K562 (cell line): ENCODE measurements around the gene TTC16. TPM values are rescaled to one million over a fixed set of nuclear protein-coding genes. Genes with fewer than 3 reads are reported as not detected.

Experiments used
- ATAC-seq: fragments of 200-7000 bp; cut with Tn5 transposase; 3 replicates; pipeline ENCODE4 v1.9.1; 2020; ENCODE audit warnings: moderate library complexity
- BruUV-seq: library from RNA; stranded (reverse); fragments of 400-500 nt; replicated peaks from 2 replicates; lab custom pipeline; 2021; lab: Mats Ljungman, UMichigan
- CTCF ChIA-PET: fragments of 300-600 bp; formaldehyde crosslinking; extraction: SDS; loops from one replicate; lab custom pipeline; 2021; ENCODE audit warnings: low intra/inter-chr PET ratio; lab: Yijun Ruan, JAX
- POLR2A ChIA-PET: fragments of 300-600, 350-650 bp; sonication (Branson Sonifier 250); formaldehyde crosslinking; extraction: SDS; loops from one replicate; lab custom pipeline; 2021; ENCODE audit warnings: antibody characterized with exemption, inconsistent platforms; lab: Yijun Ruan, JAX
- DNase-seq, 4 experiments: peaks; one replicate each; pipeline versions ENCODE4 v3.0.0 to v3.0.0-alpha.2; 2011 to 2018; ENCODE audit warnings: low spot score in 3 of 4, mixed read lengths in 3 of 4; ENCODE audit errors: extremely low read depth in 1 of 4
- FAIRE-seq: peaks from 2 replicates; lab custom pipeline; 2011; peaks lifted over from hg19 to GRCh38; lab: Jason Lieb, UNC
- H2AFZ ChIP-seq: 2 replicates; pipeline ENCODE4 v1.6.0; 2011; ENCODE audit warnings: low read depth, low read length, control low read depth, inconsistent platforms
- H3K27ac ChIP-seq: fragments of 200-600 bp; 3 replicates; pipeline ENCODE4 v1.8.0; 2011; ENCODE audit warnings: low read depth, mild to moderate bottlenecking, control low read depth, inconsistent platforms, low read length, moderate library complexity, mixed read lengths; ENCODE audit errors: extremely low read depth
- H3K27me3 ChIP-seq, 2 experiments: fragments of 300-600 bp in 1 of 2; 2 replicates in 1 of 2; 3 replicates in 1 of 2; pipeline versions ENCODE4 v1.6.0 to v1.8.0; 2011; ENCODE audit warnings: inconsistent platforms in 2 of 2, low read length in 2 of 2, mild to moderate bottlenecking in 1 of 2, mixed read lengths in 1 of 2, moderate library complexity in 1 of 2; ENCODE audit not compliant: control insufficient read depth in 2 of 2, insufficient read depth in 2 of 2
- H3K36me3 ChIP-seq: fragments of 300-600 bp; 3 replicates; pipeline ENCODE4 v1.8.0; 2011; ENCODE audit warnings: mild to moderate bottlenecking, low read length, inconsistent platforms; ENCODE audit not compliant: control insufficient read depth, insufficient read depth
- H3K4me1 ChIP-seq, 2 experiments: fragments of 200-600 bp in 1 of 2; replicated peaks in 1 of 2; 2 replicates in 1 of 2; 3 replicates in 1 of 2; pipeline versions ENCODE4 v1.5.1 to v1.8.0; 2011; ENCODE audit warnings: inconsistent platforms in 2 of 2, low read length in 2 of 2, mild to moderate bottlenecking in 1 of 2, mixed read lengths in 1 of 2, moderate library complexity in 1 of 2; ENCODE audit not compliant: control insufficient read depth in 2 of 2, insufficient read depth in 2 of 2
- H3K4me2 ChIP-seq: 2 replicates; pipeline ENCODE4 v1.6.1; 2011; ENCODE audit warnings: low read length, control low read depth, inconsistent platforms, mixed read lengths; ENCODE audit not compliant: insufficient read depth
- H3K4me3 ChIP-seq: fragments of 200-600 bp; sonication (generic), shearing (Covaris generic); 2 replicates; pipeline ENCODE4 v1.5.1; 2016; ENCODE audit warnings: control low read depth, inconsistent platforms
- H3K79me2 ChIP-seq: fragments of 200-600 bp; 3 replicates; pipeline ENCODE4 v1.8.0; 2011; ENCODE audit warnings: low read length, inconsistent platforms; ENCODE audit not compliant: control insufficient read depth, insufficient read depth
- H3K9ac ChIP-seq, 2 experiments: 2 replicates each; pipeline versions ENCODE4 v1.6.0 to v1.6.1; 2011; ENCODE audit warnings: low read depth in 2 of 2, low read length in 2 of 2, control low read depth in 1 of 2, inconsistent platforms in 1 of 2, mild to moderate bottlenecking in 1 of 2, mixed read lengths in 1 of 2; ENCODE audit not compliant: insufficient read depth in 1 of 2
- H3K9me1 ChIP-seq: one replicate; pipeline ENCODE4 v1.6.0; 2011; ENCODE audit warnings: inconsistent platforms, mild to moderate bottlenecking, low read length, moderate library complexity; ENCODE audit not compliant: control insufficient read depth, insufficient read depth
- H3K9me3 ChIP-seq: replicated peaks from 2 replicates; pipeline ENCODE4 v1.5.1; 2011; ENCODE audit warnings: low read depth, low read length, inconsistent platforms; ENCODE audit not compliant: control insufficient read depth, insufficient read depth
- H4K20me1 ChIP-seq: replicated peaks from 2 replicates; pipeline ENCODE4 v1.6.1; 2011; ENCODE audit warnings: low read length, inconsistent platforms, mixed read lengths; ENCODE audit not compliant: control insufficient read depth, insufficient read depth
- C11orf30 ChIP-seq: fragments of 450-650 bp; IDR thresholded peaks from 2 replicates; pipeline ENCODE4 v1.6.1; 2016; ENCODE audit warnings: low read depth, mild to moderate bottlenecking
- DMBX1 ChIP-seq: fragments of 250-450 bp; sonication (Bioruptor Pico); IDR thresholded peaks from 2 replicates; pipeline ENCODE4 v1.8.0; 2022; ENCODE audit warnings: inconsistent platforms, mild to moderate bottlenecking, moderate library complexity, borderline replicate concordance
- ELF2 ChIP-seq: fragments of 250-450 bp; sonication (Bioruptor Pico); IDR thresholded peaks from 2 replicates; pipeline ENCODE4 v1.5.0; 2021; ENCODE audit warnings: mild to moderate bottlenecking
- FOS ChIP-seq: IDR thresholded peaks from 3 replicates; pipeline ENCODE4 v1.6.1; 2011; ENCODE audit not compliant: insufficient read length; ENCODE audit errors: extremely low read depth
- HLTF ChIP-seq: fragments of 450-650 bp; IDR thresholded peaks from 2 replicates; pipeline ENCODE4 v1.6.1; 2016
- LEF1 ChIP-seq: fragments of 450-650 bp; IDR thresholded peaks from 2 replicates; pipeline ENCODE4 v1.6.1; 2016; ENCODE audit warnings: mild to moderate bottlenecking
- MAFK ChIP-seq: IDR thresholded peaks from 2 replicates; pipeline ENCODE4 v1.6.1; 2011; ENCODE audit warnings: low read length, improper control_type of control experiment
- MTA2 ChIP-seq: fragments of 450-650 bp; IDR thresholded peaks from 2 replicates; pipeline ENCODE4 v1.6.1; 2016; ENCODE audit warnings: low read depth
- NFYB ChIP-seq: IDR thresholded peaks from 2 replicates; pipeline ENCODE4 v1.6.1; 2011; ENCODE audit warnings: mild to moderate bottlenecking, moderate library complexity; ENCODE audit not compliant: insufficient read length; ENCODE audit errors: extremely low read depth
- PCBP1 ChIP-seq: fragments of 200-400 bp; formaldehyde crosslinking; IDR thresholded peaks from 2 replicates; pipeline ENCODE4 v1.6.1; 2018; ENCODE audit warnings: mild to moderate bottlenecking, low read depth, low read length; ENCODE audit not compliant: poor library complexity, severe bottlenecking
- SMARCA5 ChIP-seq: fragments of 450-650 bp; IDR thresholded peaks from 2 replicates; pipeline ENCODE4 v1.6.1; 2016
- SREBF1 ChIP-seq: fragments of 150-350 bp; IDR thresholded peaks from 2 replicates; pipeline ENCODE4 v1.6.1; 2014; ENCODE audit warnings: antibody characterized with exemption, low read depth, low read length, borderline replicate concordance
- ZNF764 ChIP-seq: fragments of 250-450 bp; sonication (Bioruptor Pico); IDR thresholded peaks from 2 replicates; pipeline ENCODE4 v1.4.0; 2020; ENCODE audit warnings: low read depth, mild to moderate bottlenecking, moderate library complexity
- WGBS: fragments of 100-300 bp; shearing (Covaris generic); methylation state at CpG from one replicate; pipeline ENCODE4 v1.1.6; 2016; ENCODE audit warnings: low coverage, mixed read lengths; ENCODE audit not compliant: insufficient coverage; ENCODE audit errors: missing lambda C conversion rate; 5-methylcytosine and 5-hydroxymethylcytosine counted together
- in situ Hi-C: fragments of 300-500 bp; cut with MboI; formaldehyde crosslinking; loops from 4 replicates; pipeline ENCODE4 v1.15.0; 2018; ENCODE audit warnings: inconsistent platforms, mixed read lengths
- intact Hi-C: fragments of 100-400 bp; cut with micrococcal nuclease; formaldehyde crosslinking; loops from 2 replicates; pipeline ENCODE4 v1.14.2; 2022
- polyA plus RNA-seq, 8 experiments: library from polyadenylated mRNA; depleted of rRNA in 4 of 8; stranded (reverse) in 5 of 8; unstranded in 3 of 8; fragments of >200 nt; fragmentation: Nextera tagmentation in 2 of 8; fragmentation: Illumina TruSeq in 1 of 8; extraction: Ambion mirVana in 2 of 8; extraction: Trizol in 1 of 8; gene quantifications; 2 replicates each; pipeline versions ENCODE4 v1.2.1 to v1.2.3, GENCODE V29; 2011 to 2014; ENCODE audit warnings: inconsistent platforms in 1 of 8, missing spikeins in 1 of 8
- total RNA-seq, 7 experiments: library from RNA; depleted of rRNA in 6 of 7; stranded (reverse); fragments of >200 nt in 6 of 7; fragmentation: Illumina TruSeq in 2 of 7; extraction: Trizol in 2 of 7; gene quantifications; 2 replicates each; pipeline versions ENCODE4 v1.2.1 to v1.2.3, GENCODE V29; 2011 to 2021; ENCODE audit warnings: low replicate concordance in 1 of 7
- TF ChIP-seq, protein P1 (sequence below): fragments of 450-650 bp; IDR thresholded peaks from 2 replicates; pipeline ENCODE4 v1.7.0; 2016; ENCODE audit warnings: borderline replicate concordance
- TF ChIP-seq, protein P2 (sequence below), 2 experiments: fragments of 450-650 bp in 1 of 2; IDR thresholded peaks; 2 replicates each; pipeline ENCODE4 v1.6.1; 2011 to 2017; ENCODE audit warnings: low read depth in 2 of 2, antibody characterized with exemption in 1 of 2, borderline replicate concordance in 1 of 2, low read length in 1 of 2, mild to moderate bottlenecking in 1 of 2, mixed read lengths in 1 of 2; ENCODE audit not compliant: control insufficient read depth in 1 of 2

TTC16 gene
- total and polyA plus RNA-seq, 9 of the 15 experiments (the other 6 are each of a cell fraction or from before 2014, with no cell fraction given) = 0.11 TPM; not detected in 8

DNA sequence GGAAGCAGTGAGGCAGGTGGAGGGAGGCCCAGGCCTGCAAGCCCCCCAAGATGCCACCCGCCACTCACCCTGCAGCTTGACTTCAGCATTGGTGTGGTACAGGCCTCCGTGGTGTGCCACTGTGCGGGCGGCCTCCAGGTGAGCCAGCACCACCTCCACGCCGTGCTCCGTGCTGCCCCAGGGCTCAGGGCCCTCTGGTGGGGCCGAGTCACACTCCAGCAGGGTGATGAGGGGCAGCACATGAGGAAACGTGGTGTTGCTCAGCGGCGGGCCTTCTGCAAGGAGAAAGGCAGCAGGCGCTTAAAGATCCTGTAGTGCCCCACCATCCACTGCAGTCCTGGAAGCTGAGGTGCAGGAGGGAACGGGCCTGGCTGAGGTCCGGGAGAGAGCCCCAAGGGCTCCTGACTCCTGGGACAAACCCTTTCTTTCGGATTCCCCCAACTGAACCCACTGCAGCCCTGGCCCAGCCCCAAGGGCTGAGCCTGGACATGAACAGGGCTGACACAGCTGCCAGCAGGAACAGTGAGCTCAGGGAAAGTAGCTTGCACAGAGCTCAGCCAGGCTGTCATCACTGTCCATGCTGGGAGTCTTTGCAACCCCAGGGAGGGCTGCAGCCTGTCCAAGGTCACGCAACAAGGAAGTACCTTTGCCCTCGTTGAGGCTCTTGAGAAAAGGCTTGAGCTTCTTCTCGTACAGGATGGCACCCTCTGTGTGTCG is 23.9 kb downstream of the TTC16 start (continued):
- TF ChIP-seq ZNF764 (CRISPR knock-in tag) (no peak), SMARCA5 (no peak), LEF1 (no peak), SREBF1 (no peak), DMBX1 (CRISPR knock-in tag) (no peak)
- TF ChIP-seq, protein P1, sequence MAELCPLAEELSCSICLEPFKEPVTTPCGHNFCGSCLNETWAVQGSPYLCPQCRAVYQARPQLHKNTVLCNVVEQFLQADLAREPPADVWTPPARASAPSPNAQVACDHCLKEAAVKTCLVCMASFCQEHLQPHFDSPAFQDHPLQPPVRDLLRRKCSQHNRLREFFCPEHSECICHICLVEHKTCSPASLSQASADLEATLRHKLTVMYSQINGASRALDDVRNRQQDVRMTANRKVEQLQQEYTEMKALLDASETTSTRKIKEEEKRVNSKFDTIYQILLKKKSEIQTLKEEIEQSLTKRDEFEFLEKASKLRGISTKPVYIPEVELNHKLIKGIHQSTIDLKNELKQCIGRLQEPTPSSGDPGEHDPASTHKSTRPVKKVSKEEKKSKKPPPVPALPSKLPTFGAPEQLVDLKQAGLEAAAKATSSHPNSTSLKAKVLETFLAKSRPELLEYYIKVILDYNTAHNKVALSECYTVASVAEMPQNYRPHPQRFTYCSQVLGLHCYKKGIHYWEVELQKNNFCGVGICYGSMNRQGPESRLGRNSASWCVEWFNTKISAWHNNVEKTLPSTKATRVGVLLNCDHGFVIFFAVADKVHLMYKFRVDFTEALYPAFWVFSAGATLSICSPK = no peak
- TF ChIP-seq, all 486 proteins: peak for 0

DNA sequence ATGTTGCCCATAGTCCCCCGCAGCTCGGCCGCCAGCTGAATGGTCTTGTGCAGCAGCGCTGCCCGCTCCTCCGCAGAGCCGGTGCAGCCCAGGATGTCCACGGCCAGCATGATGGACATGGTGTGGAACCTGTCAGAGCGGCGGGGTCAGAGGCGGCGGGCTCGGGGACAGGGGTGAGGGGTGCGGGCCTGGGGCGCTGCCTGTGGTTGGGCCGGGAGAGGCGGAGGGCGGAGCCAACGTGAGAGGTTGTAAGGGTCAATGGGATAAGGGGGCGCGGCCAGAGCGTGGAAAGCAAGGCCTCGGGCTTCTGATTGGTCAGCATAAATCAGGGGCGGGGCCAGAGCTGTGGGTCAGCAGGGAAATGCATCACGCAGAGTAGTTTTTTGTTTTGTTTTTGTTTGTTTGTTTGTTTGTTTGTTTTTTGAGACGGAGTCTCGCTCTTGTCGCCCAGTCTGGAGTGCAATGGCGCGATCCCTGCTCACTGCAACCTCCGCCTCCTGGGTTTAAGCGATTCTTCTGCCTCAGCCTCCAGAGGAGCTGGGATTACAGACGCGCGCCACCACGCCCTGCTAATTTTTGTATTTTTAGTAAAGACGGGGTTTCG is 26.1 kb downstream of the TTC16 start:
- Histone ChIP-seq H3K27ac (no peak overlapping the region), H3K9me1 (no peaks in the 10 kb centered on the region), H3K4me3 (peak overlapping the region; percentile 37), H3K9ac (peak overlapping the region in 1 of 2 experiments; percentile 70; a peak in 1 of 4 replicates), H3K4me2 (peak overlapping the region; percentile 74), H4K20me1 (no peaks in the 10 kb centered on the region; the same call in 1 of the 2 replicates), H3K79me2 (no peaks in the 10 kb centered on the region), H3K36me3 (no peaks in the 10 kb centered on the region), H3K9me3 (no peaks in the 10 kb centered on the region), H3K4me1 (peaks cover 15 to 49% of the 10 kb centered on the region in 2 experiments), H2AFZ (peak overlapping the region; percentile 30), H3K27me3 (peaks cover under 1 to 2% of the 10 kb centered on the region in 2 experiments; a peak in 3 of 5 replicates)
- DNase-seq (peak; percentile 91 to 94 (median 92)), ATAC-seq (peak; percentile 93), FAIRE-seq (peak; percentile 82)
- in situ Hi-C loops = no loop called here
- BruUV-seq = no TSS peak
- intact Hi-C loops = no loop called here
- ChIA-PET CTCF (interaction anchor here (0.5 kb wide), 1 partner anchor 386 kb away, joined by 3 read pairs; no protein-coding TSS in a partner anchor), POLR2A (interaction anchor here (0.5 to 1.5 kb wide), 7 partner anchors 9 to 212 kb away, joined by 3 to 5 read pairs (median 3); no protein-coding TSS in a partner anchor)
- whole genome bisulfite sequencing = 20% methylated on average over 27 of the region's 38 CpGs
- peak; percentile 93 for TF ChIP-seq NFYB
- peak; percentile 48 for TF ChIP-seq PCBP1
- no peak for TF ChIP-seq MTA2
- TF ChIP-seq ELF2 (CRISPR knock-in tag) = no peak
- TF ChIP-seq, protein P2, sequence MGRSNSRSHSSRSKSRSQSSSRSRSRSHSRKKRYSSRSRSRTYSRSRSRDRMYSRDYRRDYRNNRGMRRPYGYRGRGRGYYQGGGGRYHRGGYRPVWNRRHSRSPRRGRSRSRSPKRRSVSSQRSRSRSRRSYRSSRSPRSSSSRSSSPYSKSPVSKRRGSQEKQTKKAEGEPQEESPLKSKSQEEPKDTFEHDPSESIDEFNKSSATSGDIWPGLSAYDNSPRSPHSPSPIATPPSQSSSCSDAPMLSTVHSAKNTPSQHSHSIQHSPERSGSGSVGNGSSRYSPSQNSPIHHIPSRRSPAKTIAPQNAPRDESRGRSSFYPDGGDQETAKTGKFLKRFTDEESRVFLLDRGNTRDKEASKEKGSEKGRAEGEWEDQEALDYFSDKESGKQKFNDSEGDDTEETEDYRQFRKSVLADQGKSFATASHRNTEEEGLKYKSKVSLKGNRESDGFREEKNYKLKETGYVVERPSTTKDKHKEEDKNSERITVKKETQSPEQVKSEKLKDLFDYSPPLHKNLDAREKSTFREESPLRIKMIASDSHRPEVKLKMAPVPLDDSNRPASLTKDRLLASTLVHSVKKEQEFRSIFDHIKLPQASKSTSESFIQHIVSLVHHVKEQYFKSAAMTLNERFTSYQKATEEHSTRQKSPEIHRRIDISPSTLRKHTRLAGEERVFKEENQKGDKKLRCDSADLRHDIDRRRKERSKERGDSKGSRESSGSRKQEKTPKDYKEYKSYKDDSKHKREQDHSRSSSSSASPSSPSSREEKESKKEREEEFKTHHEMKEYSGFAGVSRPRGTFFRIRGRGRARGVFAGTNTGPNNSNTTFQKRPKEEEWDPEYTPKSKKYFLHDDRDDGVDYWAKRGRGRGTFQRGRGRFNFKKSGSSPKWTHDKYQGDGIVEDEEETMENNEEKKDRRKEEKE (IDR thresholded peaks at IDR 0.05; ENCODE audit: borderline replicate concordance in 1 of 2, control insufficient read depth in 1 of 2, low read depth in 2 of 2, low read length in 1 of 2) = no peak
- peak; percentile 52; the same call in 1 of the 2 replicates for TF ChIP-seq MAFK
- TF ChIP-seq C11orf30 = peak; percentile 99
- TF ChIP-seq FOS = peak; percentile 48
- 0 out of 2 replicates have a peak, but pooled peaks have one; percentile 19 for TF ChIP-seq HLTF
